K562 (cell line): ENCODE data around the gene ASAH2. TPM values are rescaled to one million over a fixed set of nuclear protein-coding genes. Genes with fewer than 3 reads are reported as not detected.

Experiments
- CEBPB ChIP-seq: fragments of 450-650 bp; IDR thresholded peaks from 2 replicates; pipeline ENCODE4 v1.6.1; 2016; ENCODE audit warnings: missing genetic modification characterization, missing compliant biosample characterization
- HMBOX1 ChIP-seq: sonication (generic); IDR thresholded peaks from 2 replicates; pipeline ENCODE4 v1.6.1; 2016
- NR2C2 ChIP-seq, 2 experiments: fragments of 200-800 bp in 1 of 2; sonication (Bioruptor generic) in 1 of 2; sonication (generic) in 1 of 2; formaldehyde crosslinking in 1 of 2; IDR thresholded peaks; 2 replicates each; pipeline versions ENCODE4 v1.6.1 to v1.8.0; 2016 to 2022; ENCODE audit warnings: mild to moderate bottlenecking in 1 of 2, missing compliant biosample characterization in 1 of 2, missing genetic modification characterization in 1 of 2, missing genetic modification reagents in 1 of 2
- ZNF609 ChIP-seq: sonication (generic); formaldehyde crosslinking; IDR thresholded peaks from 2 replicates; pipeline ENCODE4 v1.8.1; 2023; ENCODE audit warnings: missing genetic modification reagents, mild to moderate bottlenecking, borderline replicate concordance
- polyA plus RNA-seq, 8 experiments: library from polyadenylated mRNA; depleted of rRNA in 4 of 8; stranded (reverse) in 5 of 8; unstranded in 3 of 8; fragments of >200 nt; fragmentation: Nextera tagmentation in 2 of 8; fragmentation: Illumina TruSeq in 1 of 8; extraction: Ambion mirVana in 2 of 8; extraction: Trizol in 1 of 8; gene quantifications; 2 replicates each; pipeline versions ENCODE4 v1.2.1 to v1.2.3, GENCODE V29; 2011 to 2014; ENCODE audit warnings: inconsistent platforms in 1 of 8, missing spikeins in 1 of 8
- total RNA-seq, 7 experiments: library from RNA; depleted of rRNA in 6 of 7; stranded (reverse); fragments of >200 nt in 6 of 7; fragmentation: Illumina TruSeq in 2 of 7; extraction: Trizol in 2 of 7; gene quantifications; 2 replicates each; pipeline versions ENCODE4 v1.2.1 to v1.2.3, GENCODE V29; 2011 to 2021; ENCODE audit warnings: low replicate concordance in 1 of 7

The ASAH2 gene
- total and polyA plus RNA-seq, 9 of the 15 experiments (the other 6 are each of a cell fraction or from before 2014, with no cell fraction given), result 2.5 to 12.0 (median 8.5) TPM

- TF ChIP-seq ZNF609 (no peak), CEBPB (tag) (peak; percentile 31; the same call in 1 of the 2 replicates), NR2C2 (CRISPR knock-in tag; IDR thresholded peaks at IDR 0.05) (no peak), NR2C2 (tag; IDR thresholded peaks at IDR 0.05) (peak; percentile 28; the same call in 1 of the 2 replicates), HMBOX1 (no peak)
Observed at GRCh38 chr10:50229460-50229859, 21.9 kb downstream of the ASAH2 start (continued).
